Thyroid gland (tissue), 4 donors: ENCODE data around the gene SPARCL1. TPM values are rescaled to one million over a fixed set of nuclear protein-coding genes. Genes with fewer than 3 reads are reported as not detected.

Source experiments
- DNase-seq, 2 donors: peaks; one replicate each; pipeline ENCODE4 v3.0.0-alpha.2; 2019
- H3K27ac ChIP-seq, 3 donors: fragments of 200-600 bp; sonication (generic); 1 replicate in 2 of 3; 2 replicates in 1 of 3; pipeline ENCODE4 v1.5.1; 2016 to 2019; ENCODE audit warnings: mild to moderate bottlenecking in 1 of 3, moderate library complexity in 1 of 3
- H3K27me3 ChIP-seq: fragments of 200-600 bp; sonication (generic); one replicate; pipeline ENCODE4 v1.5.1; 2019
- H3K36me3 ChIP-seq, 2 donors: fragments of 200-600 bp; sonication (generic); one replicate each; pipeline ENCODE4 v1.5.1; 2016 to 2019
- H3K4me1 ChIP-seq, 2 donors: fragments of 200-600 bp; sonication (generic); one replicate each; pipeline ENCODE4 v1.5.1; 2017 to 2019
- H3K4me3 ChIP-seq, 3 donors: fragments of 200-600 bp; sonication (generic); replicated peaks in 1 of 3; 1 replicate in 2 of 3; 2 replicates in 1 of 3; pipeline ENCODE4 v1.5.1; 2016; ENCODE audit warnings: mild to moderate bottlenecking in 1 of 3
- H3K9me3 ChIP-seq: fragments of 200-600 bp; sonication (generic); one replicate; pipeline ENCODE4 v1.5.1; 2017
- POLR2A ChIP-seq, 2 donors: fragments of 450-650 bp; IDR thresholded peaks; one replicate each; pipeline ENCODE4 v1.6.1; 2017; ENCODE audit warnings: antibody characterized with exemption in 2 of 2, mild to moderate bottlenecking in 2 of 2, moderate library complexity in 1 of 2
- WGBS, 2 donors: methylation state at CpG; one replicate each; pipeline ENCODE4 v1.1.5; 2017; 5-methylcytosine and 5-hydroxymethylcytosine counted together
- intact Hi-C: fragments of 100-400 bp; cut with DNase I; formaldehyde crosslinking; loops from one replicate; pipeline ENCODE4 v1.15.1; 2023
- total RNA-seq, 4 donors: library from RNA; depleted of rRNA; stranded (reverse); fragments of >200 nt; gene quantifications; one replicate each; pipeline ENCODE4 v1.2.3, GENCODE V29; 2016
- TF ChIP-seq, protein P1 (sequence below), 6 experiments: fragments of 200-600 bp in 3 of 6; fragments of 450-650 bp in 3 of 6; sonication (generic) in 3 of 6; IDR thresholded peaks; one replicate each; pipeline ENCODE4 v1.5.1; 2016 to 2019; ENCODE audit warnings: antibody characterized with exemption in 6 of 6, mild to moderate bottlenecking in 2 of 6, inconsistent platforms in 1 of 6, moderate library complexity in 1 of 6

SPARCL1 gene
- total RNA-seq, 4 donors from 2014 or later, result 234 to 569 (median 391) TPM

DNA sequence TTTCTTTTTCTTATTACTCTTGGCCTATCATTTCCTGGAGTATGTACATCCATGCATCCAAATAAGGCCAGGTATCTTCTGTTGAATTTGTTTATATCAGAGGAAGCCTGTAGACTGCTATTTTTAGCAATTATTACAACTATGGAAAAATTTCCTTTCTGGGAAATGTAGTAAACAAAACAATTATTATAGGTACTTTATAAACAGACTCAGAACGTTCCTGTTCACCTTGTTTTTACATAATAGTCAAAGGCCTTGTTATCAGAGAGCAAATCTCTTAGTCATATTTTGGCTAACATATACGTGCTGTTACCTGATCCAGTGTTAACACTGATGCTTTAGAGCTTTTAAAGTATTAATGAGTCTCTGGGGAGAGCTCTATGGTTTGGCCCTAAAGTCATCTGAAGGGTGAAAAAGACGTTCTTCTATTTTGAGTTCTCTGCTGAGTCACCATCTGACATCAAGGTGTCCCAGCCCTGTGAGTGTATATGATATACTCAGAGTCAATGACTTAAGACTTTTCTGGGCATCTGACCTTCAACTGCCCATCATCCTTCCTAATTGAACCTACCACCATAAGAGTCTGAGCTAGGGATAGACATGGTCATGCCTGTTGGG, 7.3 kb downstream of the SPARCL1 start:
- DNase-seq, result no peak
- Histone ChIP-seq H3K4me3 (no peak overlapping the region), H3K36me3 (no peaks in the 10 kb centered on the region), H3K9me3 (no peaks in the 10 kb centered on the region), H3K27ac (peak overlapping the region; percentile 65 to 84 (median 73)), H3K27me3 (no peaks in the 10 kb centered on the region), H3K4me1 (peaks cover 11 to 26% of the 10 kb centered on the region in 2 donors)
- TF ChIP-seq, protein P1, sequence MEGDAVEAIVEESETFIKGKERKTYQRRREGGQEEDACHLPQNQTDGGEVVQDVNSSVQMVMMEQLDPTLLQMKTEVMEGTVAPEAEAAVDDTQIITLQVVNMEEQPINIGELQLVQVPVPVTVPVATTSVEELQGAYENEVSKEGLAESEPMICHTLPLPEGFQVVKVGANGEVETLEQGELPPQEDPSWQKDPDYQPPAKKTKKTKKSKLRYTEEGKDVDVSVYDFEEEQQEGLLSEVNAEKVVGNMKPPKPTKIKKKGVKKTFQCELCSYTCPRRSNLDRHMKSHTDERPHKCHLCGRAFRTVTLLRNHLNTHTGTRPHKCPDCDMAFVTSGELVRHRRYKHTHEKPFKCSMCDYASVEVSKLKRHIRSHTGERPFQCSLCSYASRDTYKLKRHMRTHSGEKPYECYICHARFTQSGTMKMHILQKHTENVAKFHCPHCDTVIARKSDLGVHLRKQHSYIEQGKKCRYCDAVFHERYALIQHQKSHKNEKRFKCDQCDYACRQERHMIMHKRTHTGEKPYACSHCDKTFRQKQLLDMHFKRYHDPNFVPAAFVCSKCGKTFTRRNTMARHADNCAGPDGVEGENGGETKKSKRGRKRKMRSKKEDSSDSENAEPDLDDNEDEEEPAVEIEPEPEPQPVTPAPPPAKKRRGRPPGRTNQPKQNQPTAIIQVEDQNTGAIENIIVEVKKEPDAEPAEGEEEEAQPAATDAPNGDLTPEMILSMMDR (IDR thresholded peaks at IDR 0.05), result no peak
- intact Hi-C loops, result no loop called here
- 49 to 66% methylated on average over 3 of the region's 3 CpGs for WGBS, 2 donors

DNA sequence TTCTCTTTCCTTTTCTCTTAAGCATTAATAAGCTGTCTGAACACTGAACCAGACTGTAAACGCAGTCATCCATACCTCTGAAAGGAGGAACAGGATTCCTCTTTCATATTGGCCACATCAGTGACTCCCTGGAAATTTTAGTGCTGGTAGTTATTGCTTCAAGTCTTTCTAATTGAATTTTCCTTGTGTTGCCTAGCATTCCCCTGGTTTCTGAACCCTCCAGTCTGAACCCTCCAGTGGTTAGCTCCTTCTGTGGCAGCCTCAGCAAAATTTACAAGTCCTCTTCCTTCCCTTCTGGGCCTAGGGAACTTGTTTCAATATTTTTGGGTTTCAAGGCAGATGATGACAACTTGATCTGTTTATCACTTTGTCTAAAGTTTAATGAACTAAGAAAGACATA, 7.9 kb downstream of the SPARCL1 start:
- TF ChIP-seq, protein P1 (IDR thresholded peaks at IDR 0.05), result no peak
- TF ChIP-seq POLR2A (IDR thresholded peaks at IDR 0.05), result no peak
- no peak for DNase-seq
- no peaks in the 10 kb centered on the region for H3K36me3 ChIP-seq
- H3K4me1 ChIP-seq, result peaks cover 11 to 26% of the 10 kb centered on the region in 2 donors
- intact Hi-C loops, result no loop called here
- no peaks in the 10 kb centered on the region for H3K9me3 ChIP-seq
- H3K27ac ChIP-seq, result peak overlapping the region; percentile 65 to 84 (median 73)
- no peak overlapping the region for H3K4me3 ChIP-seq
- 75 to 78% methylated on average over 1 of the region's 1 CpG for WGBS, 2 donors
- H3K27me3 ChIP-seq, result no peaks in the 10 kb centered on the region

DNA sequence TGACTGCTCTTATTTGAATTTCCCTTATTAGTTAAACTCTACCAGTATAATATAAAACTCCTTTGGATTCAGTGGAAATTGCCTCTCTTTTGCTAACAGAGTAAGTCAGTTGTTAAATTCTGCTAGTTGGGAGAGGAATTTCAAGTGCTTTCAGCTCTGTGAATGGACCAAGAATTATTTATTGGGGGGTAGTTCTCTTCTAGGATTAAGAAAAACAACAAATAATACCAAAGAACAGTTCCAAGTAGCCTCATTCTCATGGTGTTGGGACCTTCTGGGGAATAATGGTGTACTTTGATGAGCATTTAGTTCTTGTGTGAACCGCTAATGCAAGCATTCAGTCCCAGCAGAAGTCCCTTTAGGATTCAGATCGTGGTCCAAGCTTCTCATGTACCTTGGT, 11.6 kb downstream of the SPARCL1 start:
- no peaks in the 10 kb centered on the region for H3K36me3 ChIP-seq
- H3K9me3 ChIP-seq, result no peaks in the 10 kb centered on the region
- intact Hi-C loops, result no loop called here
- H3K27me3 ChIP-seq, result no peaks in the 10 kb centered on the region
- H3K27ac ChIP-seq, result peak overlapping the region in 1 of 3 donors; percentile 19
- no peak for TF ChIP-seq POLR2A (IDR thresholded peaks at IDR 0.05)
- TF ChIP-seq, protein P1 (IDR thresholded peaks at IDR 0.05), result no peak
- 85% methylated on average over 2 of the region's 2 CpGs for WGBS, 2 donors
- DNase-seq, result no peak
- H3K4me1 ChIP-seq, result peaks cover 6 to 8% of the 10 kb centered on the region in 2 donors
- no peak overlapping the region for H3K4me3 ChIP-seq

DNA sequence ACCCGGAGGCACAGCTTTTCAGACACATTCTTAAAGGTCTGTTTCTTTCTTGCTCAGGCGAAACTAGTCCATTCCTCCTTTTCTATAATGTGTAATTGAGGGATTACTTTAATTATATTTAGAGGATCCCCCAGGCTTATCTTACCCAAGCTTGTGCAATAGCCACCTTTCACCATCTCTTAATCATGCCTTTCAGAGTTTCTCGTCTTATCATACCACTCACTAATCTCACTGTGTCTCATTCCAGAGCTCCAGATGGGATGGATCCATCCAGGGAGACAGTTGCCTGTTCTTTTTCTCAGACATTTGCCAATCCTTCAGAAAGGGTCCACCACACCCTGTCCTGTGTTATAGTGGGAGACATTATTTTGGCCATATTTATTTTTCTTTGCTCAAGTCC, 12.5 kb downstream of the SPARCL1 start:
- no peak overlapping the region for H3K27ac ChIP-seq
- H3K4me3 ChIP-seq, result no peak overlapping the region
- no peaks in the 10 kb centered on the region for H3K27me3 ChIP-seq
- intact Hi-C loops, result no loop called here
- H3K36me3 ChIP-seq, result no peaks in the 10 kb centered on the region
- H3K9me3 ChIP-seq, result no peaks in the 10 kb centered on the region
- DNase-seq, result no peak
- 91 to 95% methylated on average over 3 of the region's 3 CpGs for WGBS, 2 donors
- H3K4me1 ChIP-seq, result peaks cover under 1 to 6% of the 10 kb centered on the region in 2 donors
- TF ChIP-seq, protein P1 (IDR thresholded peaks at IDR 0.05), result no peak
- no peak for TF ChIP-seq POLR2A (IDR thresholded peaks at IDR 0.05)

DNA sequence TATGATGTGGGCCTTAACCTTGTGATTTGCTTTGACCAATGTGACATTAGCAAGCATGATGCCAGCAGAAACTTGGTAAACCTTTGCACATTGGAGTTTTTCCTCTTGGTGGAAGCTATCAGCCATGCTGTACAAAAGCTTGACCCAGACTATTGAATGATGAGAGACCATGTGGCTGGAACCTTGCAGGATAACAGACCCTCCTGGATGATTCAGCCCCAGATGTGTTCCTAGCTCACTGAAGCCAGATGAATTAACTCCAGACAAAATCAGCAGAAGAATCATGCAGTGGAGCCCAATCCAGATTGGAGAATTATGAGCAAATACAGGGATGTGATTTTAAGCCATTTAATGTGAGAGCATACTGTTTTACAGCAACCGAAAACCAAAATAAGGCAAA, 16.8 kb downstream of the SPARCL1 start:
- Histone ChIP-seq H3K27ac (no peak overlapping the region), H3K4me1 (peaks cover 0 to 2% of the 10 kb centered on the region in 2 donors), H3K4me3 (no peak overlapping the region), H3K9me3 (no peaks in the 10 kb centered on the region), H3K27me3 (no peaks in the 10 kb centered on the region), H3K36me3 (no peaks in the 10 kb centered on the region)
- intact Hi-C loops, result no loop called here
- DNase-seq, result no peak
- TF ChIP-seq POLR2A (IDR thresholded peaks at IDR 0.05), result no peak
- TF ChIP-seq, protein P1 (IDR thresholded peaks at IDR 0.05), result no peak
- 71 to 82% methylated on average over 1 of the region's 1 CpG for WGBS, 2 donors
